GM12875 (cell line): ENCODE results near the gene DACH1.

Source experiments
- H3K4me3 ChIP-seq: one replicate; pipeline ENCODE4 v1.5.1; 2011; ENCODE audit warnings: low read depth, low read length, control low read depth
- CTCF ChIP-seq: IDR thresholded peaks from 2 replicates; pipeline ENCODE4 v1.5.1; 2011; ENCODE audit warnings: low read depth, mild to moderate bottlenecking, control low read depth, inconsistent platforms, low read length, moderate library complexity, borderline replicate concordance; ENCODE audit not compliant: insufficient read depth

DACH1 gene

GRCh38 chr13:71699342-71699741, 167.7 kb downstream of the DACH1 start:
- H3K4me3 ChIP-seq: no peak overlapping the region
- no peak for TF ChIP-seq CTCF

GRCh38 chr13:71695662-71696061, 171.3 kb downstream of the DACH1 start:
- TF ChIP-seq CTCF: no peak
- no peak overlapping the region for H3K4me3 ChIP-seq

DNA sequence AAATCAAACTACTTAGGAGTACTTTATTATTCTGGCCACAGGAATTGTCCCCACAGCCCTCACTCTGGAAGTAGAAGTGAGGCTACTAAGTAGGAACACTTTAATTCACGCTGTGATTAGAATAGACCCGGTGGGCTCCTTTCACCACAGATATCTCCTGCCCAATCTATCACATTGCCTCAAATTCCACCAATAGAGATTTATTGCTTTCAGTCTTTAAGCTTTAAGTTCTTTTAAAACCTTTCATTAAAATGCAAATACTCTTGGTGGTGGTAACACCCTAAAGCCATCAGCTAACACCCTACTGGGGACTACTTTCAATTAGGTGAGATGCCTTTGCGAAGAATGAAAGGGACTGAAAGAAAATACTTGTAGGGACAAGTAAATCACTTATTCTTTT, 181.9 kb downstream of the DACH1 start:
- no peak for TF ChIP-seq CTCF
- H3K4me3 ChIP-seq: no peak overlapping the region

DNA sequence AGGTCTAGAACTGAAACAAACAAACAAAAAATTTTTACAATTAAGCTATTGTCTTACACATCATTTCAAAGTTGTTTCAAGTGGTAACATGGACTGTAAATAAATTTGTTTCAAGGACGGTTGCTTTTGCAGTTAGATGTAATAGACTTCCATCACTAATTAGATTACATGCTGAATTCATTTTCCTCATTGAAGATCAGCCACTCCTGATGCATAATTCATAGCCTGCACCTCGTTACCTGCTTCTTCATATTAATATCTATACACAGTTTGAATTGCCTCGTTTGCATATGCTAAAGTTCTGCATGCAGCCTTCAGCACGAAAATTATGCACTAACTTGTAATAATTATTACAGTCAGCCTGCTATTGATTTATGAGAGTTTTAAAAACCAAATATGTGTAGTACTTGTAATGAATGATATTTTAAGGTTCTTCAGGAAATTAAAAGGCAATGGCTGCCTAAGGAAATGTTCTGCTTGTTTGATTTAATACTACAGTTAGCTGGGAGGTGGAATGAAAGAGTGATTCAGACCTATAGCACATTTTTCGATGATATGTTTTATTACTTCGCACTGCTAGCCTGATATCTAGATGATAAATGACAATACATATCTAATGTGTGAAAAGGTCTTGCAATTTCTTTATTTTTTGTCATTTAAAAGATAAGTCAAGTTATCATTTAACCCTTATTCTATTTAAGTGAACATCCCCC, 184.9 kb downstream of the DACH1 start:
- H3K4me3 ChIP-seq: no peak overlapping the region
- no peak for TF ChIP-seq CTCF

DNA sequence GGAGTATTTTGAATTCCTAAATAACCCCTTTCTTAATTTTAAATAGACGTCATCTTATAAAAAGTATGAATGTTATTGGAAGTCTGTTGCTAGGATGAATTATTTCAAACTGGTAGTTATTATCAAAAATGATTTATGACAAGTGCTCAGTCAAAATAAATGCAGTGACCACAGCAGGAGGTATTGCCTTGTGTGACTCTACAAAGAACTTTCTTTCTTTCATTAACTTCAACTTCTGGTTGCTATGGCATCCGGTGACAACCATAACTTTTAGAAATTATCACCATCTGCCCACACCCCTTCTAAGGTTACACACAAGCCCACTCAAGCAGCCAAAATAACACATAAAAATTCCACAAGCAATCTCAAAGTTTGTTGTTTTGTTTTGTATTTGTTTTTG, 189.9 kb downstream of the DACH1 start:
- no peak overlapping the region for H3K4me3 ChIP-seq
- TF ChIP-seq CTCF: no peak

DNA sequence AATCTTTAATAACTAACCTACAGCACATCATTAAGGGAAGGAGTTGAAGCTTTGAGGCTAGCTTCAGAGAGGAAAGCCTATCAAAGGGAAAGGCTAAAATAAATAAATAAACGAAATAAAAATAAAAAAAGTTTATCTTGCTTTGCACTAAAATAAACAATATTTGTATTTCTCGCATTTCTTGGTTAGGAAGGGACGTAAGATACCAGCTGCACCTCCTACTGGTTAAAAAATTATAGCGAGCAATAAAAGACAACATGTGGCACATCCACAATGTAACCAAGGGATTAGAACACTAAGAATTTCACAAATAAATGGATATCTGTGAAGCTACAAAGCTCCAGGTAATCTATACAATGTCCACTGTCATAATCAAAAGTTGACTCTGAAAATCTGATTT, 194.5 kb downstream of the DACH1 start:
- no peak for TF ChIP-seq CTCF
- H3K4me3 ChIP-seq: no peak overlapping the region

DNA sequence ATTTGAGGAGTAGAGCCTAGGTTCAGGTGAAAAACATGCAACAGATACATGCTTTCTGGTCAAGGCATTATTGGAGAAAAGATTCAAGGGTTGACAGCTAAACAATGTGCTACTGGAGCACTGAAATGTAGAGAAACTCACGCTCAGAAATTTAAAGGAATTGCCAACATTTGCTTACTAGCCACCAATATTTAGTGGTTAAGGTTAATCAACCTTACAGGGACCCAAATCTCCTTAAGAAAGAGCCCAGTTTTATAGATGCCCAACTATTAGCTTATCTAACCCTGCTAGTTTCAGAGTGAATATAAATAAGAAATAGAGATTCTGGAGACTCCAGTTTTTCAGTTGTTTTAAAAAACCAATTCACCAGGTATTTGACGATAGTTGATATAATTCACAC, 203.6 kb downstream of the DACH1 start:
- no peak for TF ChIP-seq CTCF
- no peak overlapping the region for H3K4me3 ChIP-seq
